ENCODE data around the gene TMEM9B. TPM values are rescaled to one million over a fixed set of nuclear protein-coding genes. Genes with fewer than 3 reads are reported as not detected.
"Not testable (repeated sequence)": the region's sequence is repeated elsewhere in the genome, so short reads cannot be mapped to it uniquely, and the experiment has no call there.

The TMEM9B gene
- total RNA-seq, 2 donors from 2014 or later: 27.9 to 35.3 TPM

- TF ChIP-seq CTCF (IDR thresholded peaks at IDR 0.05): no peak
- no peaks in the 10 kb centered on the region for H3K27me3 ChIP-seq (replicated peaks; ENCODE audit: insufficient read depth)
- no peaks in the 10 kb centered on the region for H3K36me3 ChIP-seq
- no peaks in the 10 kb centered on the region for H3K9me3 ChIP-seq
- ATAC-seq (ENCODE audit: insufficient number of reproducible peaks, low FRiP score, low read depth) (no peak), DNase-seq (ENCODE audit: low spot score) (no peak)
- H3K4me3 ChIP-seq: no peak overlapping the region
- H3K4me1 ChIP-seq (ENCODE audit: control insufficient read depth in 1 of 2, low read depth in 2 of 2): no peaks in the 10 kb centered on the region
- no peak overlapping the region for H3K27ac ChIP-seq
Observed at GRCh38 chr11:8941341-8942103, 22.7 kb downstream of the TMEM9B start.

GRCh38 chr11:8937659-8938058, 26.6 kb downstream of the TMEM9B start:
- no peak overlapping the region for H3K27ac ChIP-seq
- no peaks in the 10 kb centered on the region for H3K4me1 ChIP-seq (ENCODE audit: control insufficient read depth in 1 of 2, low read depth in 2 of 2)
- no peaks in the 10 kb centered on the region for H3K27me3 ChIP-seq (replicated peaks; ENCODE audit: insufficient read depth)
- H3K9me3 ChIP-seq: no peaks in the 10 kb centered on the region
- H3K36me3 ChIP-seq: no peaks in the 10 kb centered on the region
- no peak for TF ChIP-seq CTCF (IDR thresholded peaks at IDR 0.05)
- DNase-seq (ENCODE audit: low spot score): no peak
- no peak for ATAC-seq (ENCODE audit: insufficient number of reproducible peaks, low FRiP score, low read depth)
- H3K4me3 ChIP-seq: no peak overlapping the region

- no peak overlapping the region for H3K27ac ChIP-seq
- TF ChIP-seq CTCF (IDR thresholded peaks at IDR 0.05): no peak
- H3K4me3 ChIP-seq: no peak overlapping the region
- H3K9me3 ChIP-seq: no peaks in the 10 kb centered on the region
- no peaks in the 10 kb centered on the region for H3K4me1 ChIP-seq (ENCODE audit: control insufficient read depth in 1 of 2, low read depth in 2 of 2)
- DNase-seq (ENCODE audit: low spot score): no peak
- ATAC-seq (ENCODE audit: insufficient number of reproducible peaks, low FRiP score, low read depth): no peak
- H3K36me3 ChIP-seq: no peaks in the 10 kb centered on the region
- H3K27me3 ChIP-seq (replicated peaks; ENCODE audit: insufficient read depth): no peaks in the 10 kb centered on the region
Observed at GRCh38 chr11:8937159-8937558, 27.1 kb downstream of the TMEM9B start.

GRCh38 chr11:8935789-8936188, 28.5 kb downstream of the TMEM9B start:
- not testable (repeated sequence) for H3K9me3 ChIP-seq; H3K4me3 ChIP-seq; H3K27me3 ChIP-seq (replicated peaks; ENCODE audit: insufficient read depth); H3K4me1 ChIP-seq (ENCODE audit: control insufficient read depth in 1 of 2, low read depth in 2 of 2); DNase-seq (ENCODE audit: low spot score); H3K36me3 ChIP-seq; ATAC-seq (ENCODE audit: insufficient number of reproducible peaks, low FRiP score, low read depth); H3K27ac ChIP-seq

- Histone ChIP-seq H3K9me3 (no peaks in the 10 kb centered on the region), H3K4me3 (no peak overlapping the region), H3K36me3 (no peaks in the 10 kb centered on the region), H3K4me1 (ENCODE audit: control insufficient read depth in 1 of 2, low read depth in 2 of 2) (no peaks in the 10 kb centered on the region), H3K27ac (no peak overlapping the region), H3K27me3 (replicated peaks; ENCODE audit: insufficient read depth) (no peaks in the 10 kb centered on the region)
- DNase-seq (ENCODE audit: low spot score) (no peak), ATAC-seq (ENCODE audit: insufficient number of reproducible peaks, low FRiP score, low read depth) (no peak)
- no peak for TF ChIP-seq CTCF (IDR thresholded peaks at IDR 0.05)
Observed at GRCh38 chr11:8934742-8935488, 29.3 kb downstream of the TMEM9B start.

Data from thoracic aorta (tissue), 2 donors.